NCI-H187 (cell line): ENCODE results near the gene TUT1.
A peak's percentile ranks its signal among the peaks of the same experiment; 100 is the strongest.
"Not testable (repeated sequence)": the region's sequence is repeated elsewhere in the genome, so short reads cannot be mapped to it uniquely, and the experiment has no call there.

Source experiments
- DNase-seq, 2 experiments: peaks; one replicate each; lab custom pipeline; 2025; lab: John Stamatoyannopoulos, UW

TUT1 gene

GRCh38 chr11:62605467-62605866 is 14.1 kb upstream of the TUT1 start:
- no peak for DNase-seq

GRCh38 chr11:62604460-62605120 is 13.3 kb upstream of the TUT1 start:
- DNase-seq, result no peak

GRCh38 chr11:62603776-62604299 is 12.5 kb upstream of the TUT1 start:
- no peak for DNase-seq

GRCh38 chr11:62603072-62603408 is 11.7 kb upstream of the TUT1 start:
- DNase-seq, result no peak

DNA sequence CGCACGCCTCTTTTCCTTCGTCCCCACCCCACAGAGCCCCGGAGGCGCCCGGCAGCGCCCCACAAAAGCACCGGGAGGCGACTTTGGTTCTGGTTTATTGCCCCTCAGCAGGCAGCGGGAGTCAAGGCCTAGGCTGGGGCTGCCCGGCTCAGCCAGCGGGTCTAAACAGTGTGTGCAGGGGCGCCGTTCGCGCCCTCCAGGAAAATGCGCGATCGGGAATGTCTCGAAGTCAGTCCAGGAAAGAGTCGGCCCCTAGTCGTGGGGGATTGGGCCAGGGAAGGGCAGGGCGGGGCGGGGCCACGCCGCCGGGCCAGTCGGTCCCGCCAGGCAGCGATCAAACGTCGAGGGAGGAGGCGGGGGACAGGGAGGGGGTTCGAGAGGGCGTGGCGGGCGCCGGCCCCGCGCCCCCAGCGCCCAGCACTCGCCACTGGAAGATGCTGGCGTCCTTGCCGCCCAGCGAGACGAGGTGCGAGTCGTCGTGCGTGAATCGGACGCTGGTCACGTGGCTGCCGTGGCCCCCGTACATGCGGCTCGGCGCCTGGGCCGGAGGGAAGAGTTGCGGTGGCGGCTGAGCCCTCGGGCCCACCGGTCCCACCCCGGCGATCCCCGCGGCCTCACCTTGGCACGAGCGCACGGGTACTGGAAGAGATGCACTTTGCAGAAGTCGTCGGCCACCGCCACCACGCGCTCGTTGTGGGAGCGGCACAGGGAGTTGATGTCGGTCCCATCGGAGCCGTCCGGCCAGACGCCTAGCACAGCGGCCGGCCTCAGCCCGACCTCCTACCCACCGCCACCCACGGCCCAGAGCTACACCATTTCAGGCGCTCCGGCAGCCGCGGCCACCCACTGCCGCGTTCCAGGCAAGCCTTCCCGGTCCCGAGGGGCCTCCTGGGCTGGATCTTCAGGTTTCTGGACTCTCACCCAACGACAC is 11.1 kb upstream of the TUT1 start:
- peak in 1 of 2 experiments; percentile 36 for DNase-seq

GRCh38 chr11:62601372-62602140 is 10.2 kb upstream of the TUT1 start, which contains the start of gene MTA2:
Gene MTA2, minus strand, starts transcription at chr11:62601865. Its CDS starts 415 bp downstream, at chr11:62601450.
- DNase-seq, result peak; percentile 97 to 98

DNA sequence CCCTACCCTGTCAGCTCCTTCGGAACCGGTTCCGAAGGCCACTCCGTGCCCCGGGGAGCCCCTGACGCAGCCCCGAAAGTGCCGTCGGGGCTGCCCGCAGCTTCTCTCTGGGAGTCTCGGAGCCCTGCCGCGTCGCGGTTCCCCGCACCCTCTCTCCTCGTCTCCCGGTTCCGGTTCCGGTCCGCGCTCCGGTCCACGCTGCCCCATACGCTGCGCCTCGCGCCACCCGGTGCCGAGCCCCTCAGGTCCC is 9.7 kb upstream of the TUT1 start:
- DNase-seq, result no peak

GRCh38 chr11:62600367-62601121 is 9.2 kb upstream of the TUT1 start:
- DNase-seq, result no peak

- no peak for DNase-seq
Measured at GRCh38 chr11:62599901-62600300, 8.6 kb upstream of the TUT1 start.

GRCh38 chr11:62599069-62599696 is 7.9 kb upstream of the TUT1 start:
- DNase-seq, result peak; percentile 51 to 96

- no peak for DNase-seq
Measured at GRCh38 chr11:62595124-62595523, 3.8 kb upstream of the TUT1 start.

- DNase-seq, result peak; percentile 9 to 10
Measured at GRCh38 chr11:62593434-62594044, 2.2 kb upstream of the TUT1 start.

GRCh38 chr11:62592989-62593421 is 1.7 kb upstream of the TUT1 start:
- no peak for DNase-seq

GRCh38 chr11:62592146-62592815 is 958 bp upstream of the TUT1 start:
- DNase-seq, result no peak

- no peak for DNase-seq
Measured at GRCh38 chr11:62588966-62589637, 2.2 kb downstream of the TUT1 start.

DNA sequence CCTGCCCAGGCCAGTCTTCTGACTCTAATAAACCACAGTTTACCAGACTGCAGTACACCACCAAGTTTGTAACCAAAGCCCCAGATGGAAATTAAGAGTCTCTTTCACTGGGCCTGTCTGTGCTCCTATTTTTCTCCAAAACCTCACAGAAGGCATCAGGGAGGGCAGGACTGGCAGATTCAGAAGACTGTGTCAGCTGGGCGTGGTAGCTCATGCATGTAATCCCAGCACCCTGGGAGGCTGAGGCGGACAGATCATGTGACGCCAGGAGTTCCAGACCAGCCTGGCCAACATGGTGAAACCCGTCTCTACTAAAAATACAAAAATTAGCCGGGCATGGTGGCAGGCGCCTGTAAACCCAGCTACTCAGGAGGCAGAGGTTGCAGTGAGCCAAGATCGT is 6.0 kb downstream of the TUT1 start:
- not testable (repeated sequence) for DNase-seq

- not testable (repeated sequence) for DNase-seq
Measured at GRCh38 chr11:62581735-62582134, 9.6 kb downstream of the TUT1 start.

DNA sequence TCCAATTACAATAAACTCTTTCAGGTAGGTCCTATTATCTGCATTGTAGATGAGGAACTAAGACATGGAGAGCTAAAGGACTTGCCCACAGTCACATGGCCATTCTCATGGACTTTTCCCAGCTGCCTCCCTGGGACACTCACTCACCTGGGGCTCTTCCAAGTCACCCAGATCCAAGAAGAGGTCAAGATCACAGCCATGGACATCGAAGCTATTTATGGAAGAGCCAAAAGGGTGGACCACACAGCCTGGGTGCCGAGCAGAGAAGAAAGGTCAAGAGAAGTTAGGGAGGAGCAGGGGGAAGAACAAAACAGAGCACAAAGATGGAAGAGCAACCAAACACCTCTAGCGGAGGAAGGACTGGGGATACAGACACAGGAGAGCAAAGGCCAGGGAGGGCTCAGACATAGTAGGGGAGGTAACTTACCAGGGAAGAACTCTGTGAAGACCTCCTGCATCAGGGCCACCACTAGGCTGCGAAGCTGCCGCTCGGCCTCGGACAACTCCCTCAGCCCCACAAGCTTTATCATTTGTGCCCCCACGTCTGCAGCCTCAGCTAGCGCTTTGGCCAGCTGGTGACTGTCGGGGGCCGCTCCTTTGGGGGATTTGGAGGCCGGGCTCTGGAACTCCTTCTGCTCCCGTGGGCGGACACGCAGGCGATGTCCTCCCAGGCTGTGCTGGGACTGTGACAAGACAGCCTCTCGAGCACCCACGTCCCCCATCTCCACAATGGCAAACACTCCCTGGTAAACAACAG is 10.2 kb downstream of the TUT1 start:
- DNase-seq, result no peak

GRCh38 chr11:62579252-62579651 is 12.1 kb downstream of the TUT1 start:
- no peak for DNase-seq
